GM19372 (cell line): Measurements from ENCODE around the gene CFC1.
A peak's percentile ranks its signal among the peaks of the same experiment; 100 is the strongest.
"Not testable (repeated sequence)": the region's sequence is repeated elsewhere in the genome, so short reads cannot be mapped to it uniquely, and the experiment has no call there.

Source experiments
- ATAC-seq: cut with Tn5 transposase; IDR thresholded peaks from one replicate; pipeline ENCODE4 v1.9.1; 2021; ENCODE audit warnings: mild to moderate bottlenecking, low read depth, moderate library complexity; ENCODE audit not compliant: unreplicated experiment

Gene CFC1

GRCh38 chr2:130599393-130599792 is at the start of gene CFC1:
Gene CFC1, minus strand, starts transcription at chr2:130599575. Its CDS starts 288 bp downstream, at chr2:130599287.
- not testable (repeated sequence) for ATAC-seq

- ATAC-seq = not testable (repeated sequence)
Observed at GRCh38 chr2:130641688-130642087, 42.3 kb upstream of the CFC1 start.

GRCh38 chr2:130638973-130639372 is 39.6 kb upstream of the CFC1 start:
- not testable (repeated sequence) for ATAC-seq

- not testable (repeated sequence) for ATAC-seq
Observed at GRCh38 chr2:130628784-130629475, 29.6 kb upstream of the CFC1 start.

- not testable (repeated sequence) for ATAC-seq
Observed at GRCh38 chr2:130611140-130611539, 11.8 kb upstream of the CFC1 start, which contains the start of gene POTEJ. Gene POTEJ, plus strand, starts transcription at chr2:130611440. Its CDS starts 93 bp downstream, at chr2:130611533.

GRCh38 chr2:130610486-130610885 is 11.1 kb upstream of the CFC1 start:
- not testable (repeated sequence) for ATAC-seq

- ATAC-seq = not testable (repeated sequence)
Observed at GRCh38 chr2:130609002-130609920, 9.9 kb upstream of the CFC1 start.

- not testable (repeated sequence) for ATAC-seq
Observed at GRCh38 chr2:130608276-130609001, 9.1 kb upstream of the CFC1 start.

- not testable (repeated sequence) for ATAC-seq
Observed at GRCh38 chr2:130601648-130602302, 2.4 kb upstream of the CFC1 start.

- not testable (repeated sequence) for ATAC-seq
Observed at GRCh38 chr2:130599926-130600325, 551 bp upstream of the CFC1 start.

- not testable (repeated sequence) for ATAC-seq
Observed at GRCh38 chr2:130598463-130598862, 912 bp downstream of the CFC1 start.

GRCh38 chr2:130597994-130598393 is 1.4 kb downstream of the CFC1 start:
- ATAC-seq = not testable (repeated sequence)

GRCh38 chr2:130596757-130597156 is 2.6 kb downstream of the CFC1 start:
- not testable (repeated sequence) for ATAC-seq

- not testable (repeated sequence) for ATAC-seq
Observed at GRCh38 chr2:130594011-130594410, 5.4 kb downstream of the CFC1 start.

GRCh38 chr2:130592791-130593414 is 6.5 kb downstream of the CFC1 start:
- not testable (repeated sequence) for ATAC-seq

GRCh38 chr2:130590842-130591359 is 8.5 kb downstream of the CFC1 start:
- not testable (repeated sequence) for ATAC-seq

GRCh38 chr2:130590170-130590841 is 9.1 kb downstream of the CFC1 start:
- ATAC-seq = not testable (repeated sequence)

GRCh38 chr2:130588688-130589458 is 10.5 kb downstream of the CFC1 start:
- ATAC-seq = peak; percentile 58
